GM10266 (cell line): ENCODE measurements around the gene PHEX.
"Not testable (repeated sequence)": the region's sequence is repeated elsewhere in the genome, so short reads cannot be mapped to it uniquely, and the experiment has no call there.

ENCODE experiments used
- DNase-seq: peaks from one replicate; pipeline ENCODE4 v3.0.0; 2012; ENCODE audit errors: extremely low spot score
- CTCF ChIP-seq: IDR thresholded peaks from 2 replicates; pipeline ENCODE4 v1.5.1; 2012; ENCODE audit warnings: mild to moderate bottlenecking, low read depth; ENCODE audit not compliant: control insufficient read depth, insufficient read depth; ENCODE audit errors: missing control alignments

PHEX gene

GRCh38 chrX:22278375-22278774, 246.2 kb downstream of the PHEX start:
- TF ChIP-seq CTCF: no peak
- no peak for DNase-seq

GRCh38 chrX:22289209-22289608, 257.1 kb downstream of the PHEX start:
- DNase-seq: not testable (repeated sequence)

GRCh38 chrX:22296871-22297270, 264.7 kb downstream of the PHEX start:
- DNase-seq: no peak
- TF ChIP-seq CTCF: no peak

GRCh38 chrX:22300130-22300529, 268.0 kb downstream of the PHEX start:
- no peak for TF ChIP-seq CTCF
- DNase-seq: no peak
